MM.1S (cell line): ENCODE results near the gene SPEM2.

Experiments
- DNase-seq: peaks from one replicate; pipeline ENCODE4 v3.0.0-alpha.2; 2015
- H2AFZ ChIP-seq: fragments of 300-600 bp; sonication (generic); 2 replicates; pipeline ENCODE4 v1.6.0; 2016; ENCODE audit warnings: antibody characterized with exemption, low read length
- H3F3A ChIP-seq: fragments of 300-600 bp; sonication (generic); 2 replicates; pipeline ENCODE4 v1.6.1; 2016; ENCODE audit warnings: mild to moderate bottlenecking, antibody characterized with exemption, low read length, moderate library complexity, mixed read lengths; ENCODE audit not compliant: insufficient read depth
- H3K27ac ChIP-seq: fragments of 300-600 bp; sonication (generic); 2 replicates; pipeline ENCODE4 v1.5.1; 2016; ENCODE audit warnings: mild to moderate bottlenecking, low read length
- H3K27me3 ChIP-seq: fragments of 300-600 bp; sonication (generic); replicated peaks from 2 replicates; pipeline ENCODE4 v1.6.0; 2016; ENCODE audit warnings: low read length; ENCODE audit not compliant: insufficient read depth
- H3K36me3 ChIP-seq: fragments of 300-600 bp; sonication (generic); replicated peaks from 2 replicates; pipeline ENCODE4 v1.6.1; 2016; ENCODE audit warnings: mild to moderate bottlenecking, low read length, mixed read lengths; ENCODE audit not compliant: insufficient read depth
- H3K4me1 ChIP-seq: fragments of 300-600 bp; sonication (generic); 2 replicates; pipeline ENCODE4 v1.6.1; 2016; ENCODE audit warnings: low read length, mixed read lengths
- H3K4me2 ChIP-seq: fragments of 300-600 bp; sonication (generic); 2 replicates; pipeline ENCODE4 v1.6.0; 2016; ENCODE audit warnings: low read depth, low read length
- H3K4me3 ChIP-seq: fragments of 300-600 bp; sonication (generic); 2 replicates; pipeline ENCODE4 v1.5.1; 2016; ENCODE audit warnings: low read length, mixed read lengths
- H3K79me2 ChIP-seq: fragments of 300-600 bp; sonication (generic); 2 replicates; pipeline ENCODE4 v1.6.1; 2016; ENCODE audit warnings: mixed run types, low read length, mixed read lengths
- H3K9ac ChIP-seq: fragments of 300-600 bp; sonication (generic); 2 replicates; pipeline ENCODE4 v1.6.1; 2016; ENCODE audit warnings: low read length, mixed read lengths
- H3K9me2 ChIP-seq: fragments of 300-600 bp; sonication (generic); replicated peaks from 2 replicates; pipeline ENCODE4 v1.6.1; 2016; ENCODE audit warnings: mild to moderate bottlenecking, low read length, mixed read lengths; ENCODE audit not compliant: insufficient read depth
- H3K9me3 ChIP-seq: fragments of 300-600 bp; sonication (generic); replicated peaks from 2 replicates; pipeline ENCODE4 v1.6.1; 2016; ENCODE audit warnings: mild to moderate bottlenecking, low read length, mixed read lengths; ENCODE audit not compliant: insufficient read depth
- H4K20me1 ChIP-seq: fragments of 300-600 bp; sonication (generic); 2 replicates; pipeline ENCODE4 v1.6.1; 2016; ENCODE audit warnings: mild to moderate bottlenecking, low read length, moderate library complexity, mixed read lengths; ENCODE audit not compliant: insufficient read depth
- EZH2 ChIP-seq: fragments of 300-600 bp; sonication (generic); optimal IDR thresholded peaks from 2 replicates; pipeline ENCODE3; 2017; ENCODE audit warnings: low read depth, mild to moderate bottlenecking, antibody characterized with exemption, low read length, mixed read lengths
- EZH2phosphoT487 ChIP-seq: fragments of 300-600 bp; sonication (generic); IDR thresholded peaks from 2 replicates; pipeline ENCODE4 v1.6.1; 2018; ENCODE audit warnings: antibody characterized with exemption, low read length
- TF ChIP-seq, protein P1 (sequence below): fragments of 300-600 bp; sonication (generic); IDR thresholded peaks from 2 replicates; pipeline ENCODE4 v1.5.1; 2016; ENCODE audit warnings: antibody characterized with exemption, low read length, mixed read lengths

SPEM2 gene

GRCh38 chr17:7476951-7477350 lies 51.5 kb downstream of the SPEM2 start:
- Histone ChIP-seq H3K27me3 (no peaks in the 10 kb centered on the region), H3K9me2 (no peaks in the 10 kb centered on the region), H3F3A (0 out of 2 replicates have a peak, but pooled peaks cover 5% of the 10 kb centered on the region), H3K27ac (no peak overlapping the region), H2AFZ (no peak overlapping the region), H3K9ac (no peak overlapping the region), H3K4me3 (no peak overlapping the region), H3K36me3 (no peaks in the 10 kb centered on the region), H4K20me1 (no peaks in the 10 kb centered on the region), H3K9me3 (no peaks in the 10 kb centered on the region), H3K79me2 (peaks cover 7% of the 10 kb centered on the region; the same call in 1 of the 2 replicates), H3K4me2 (no peak overlapping the region), H3K4me1 (no peaks in the 10 kb centered on the region)
- no peak for DNase-seq
- TF ChIP-seq, protein P1, sequence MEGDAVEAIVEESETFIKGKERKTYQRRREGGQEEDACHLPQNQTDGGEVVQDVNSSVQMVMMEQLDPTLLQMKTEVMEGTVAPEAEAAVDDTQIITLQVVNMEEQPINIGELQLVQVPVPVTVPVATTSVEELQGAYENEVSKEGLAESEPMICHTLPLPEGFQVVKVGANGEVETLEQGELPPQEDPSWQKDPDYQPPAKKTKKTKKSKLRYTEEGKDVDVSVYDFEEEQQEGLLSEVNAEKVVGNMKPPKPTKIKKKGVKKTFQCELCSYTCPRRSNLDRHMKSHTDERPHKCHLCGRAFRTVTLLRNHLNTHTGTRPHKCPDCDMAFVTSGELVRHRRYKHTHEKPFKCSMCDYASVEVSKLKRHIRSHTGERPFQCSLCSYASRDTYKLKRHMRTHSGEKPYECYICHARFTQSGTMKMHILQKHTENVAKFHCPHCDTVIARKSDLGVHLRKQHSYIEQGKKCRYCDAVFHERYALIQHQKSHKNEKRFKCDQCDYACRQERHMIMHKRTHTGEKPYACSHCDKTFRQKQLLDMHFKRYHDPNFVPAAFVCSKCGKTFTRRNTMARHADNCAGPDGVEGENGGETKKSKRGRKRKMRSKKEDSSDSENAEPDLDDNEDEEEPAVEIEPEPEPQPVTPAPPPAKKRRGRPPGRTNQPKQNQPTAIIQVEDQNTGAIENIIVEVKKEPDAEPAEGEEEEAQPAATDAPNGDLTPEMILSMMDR = no peak
- TF ChIP-seq EZH2phosphoT487 = no peak
- no peak for TF ChIP-seq EZH2
